ENCODE data around the gene LAMA5. TPM values are rescaled to one million over a fixed set of nuclear protein-coding genes. Genes with fewer than 3 reads are reported as not detected.

Gene LAMA5
- total and polyA plus RNA-seq, 2 experiments from 2014 or later: 201 to 298 TPM

DNA sequence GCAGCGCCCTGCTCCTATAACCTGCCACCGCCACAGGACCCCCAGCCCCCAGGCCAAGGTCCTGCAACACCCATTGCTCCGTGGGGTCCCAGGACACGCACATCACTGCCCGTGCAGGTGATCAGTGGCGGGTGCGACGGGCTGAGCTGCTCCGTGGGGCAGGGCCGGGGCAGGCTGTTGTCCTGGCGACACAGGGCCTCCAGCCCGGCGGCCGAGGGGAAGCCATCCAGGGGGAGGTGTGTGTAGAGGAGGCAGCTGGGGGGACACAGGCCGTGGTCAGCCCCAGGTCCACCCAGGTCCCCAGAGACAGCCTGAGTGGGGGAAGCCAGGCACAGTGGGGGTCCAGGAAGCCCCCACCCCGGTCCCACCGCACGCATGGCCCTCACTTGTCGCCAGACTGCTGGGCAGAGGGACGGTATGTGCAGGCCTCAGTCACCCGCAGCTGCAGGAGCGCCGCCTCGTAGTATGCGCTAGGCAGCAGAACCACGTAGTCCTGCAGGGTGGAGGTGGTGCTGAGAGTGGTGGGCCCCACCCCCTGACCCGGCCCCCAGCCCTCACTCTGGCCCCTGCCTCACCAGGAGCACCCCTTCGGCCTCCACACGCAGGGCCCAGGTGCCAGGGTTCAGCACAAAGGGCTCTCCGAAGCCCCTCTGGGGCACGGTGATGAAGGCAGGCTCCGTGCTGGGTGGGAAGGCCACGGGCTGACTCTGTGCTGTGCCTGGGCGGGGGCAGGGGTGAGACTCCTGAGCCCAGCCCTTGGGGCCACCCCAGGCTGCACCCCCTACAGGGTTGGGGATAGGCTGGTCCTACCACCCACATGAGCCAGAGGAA, 33.9 kb downstream of the LAMA5 start:
- Histone ChIP-seq H3K4me2 (no peak overlapping the region), H3K27me3 (ENCODE audit: insufficient read depth) (no peaks in the 10 kb centered on the region), H3K4me3 (no peak overlapping the region), H3K4me1 (ENCODE audit: insufficient read depth) (no peaks in the 10 kb centered on the region), H3K36me3 (ENCODE audit: insufficient read depth) (peaks cover 13% of the 10 kb centered on the region), H3K27ac (ENCODE audit: low read depth) (no peak overlapping the region), H2AFZ (no peak overlapping the region), H3K9me2 (ENCODE audit: insufficient read depth) (no peaks in the 10 kb centered on the region), H4K20me1 (replicated peaks; ENCODE audit: insufficient read depth) (no peaks in the 10 kb centered on the region), H3F3A (replicated peaks; ENCODE audit: low read depth) (peaks cover 3% of the 10 kb centered on the region; the same call in 1 of the 2 replicates), H3K79me2 (replicated peaks; ENCODE audit: insufficient read depth) (no peaks in the 10 kb centered on the region)
- TF ChIP-seq REST (IDR thresholded peaks at IDR 0.05; ENCODE audit: unreplicated experiment) (no peak), ETS1 (IDR thresholded peaks at IDR 0.05) (no peak), ZNF331 (CRISPR knock-in tag; IDR thresholded peaks at IDR 0.05; ENCODE audit: low read depth) (no peak), JUNB (IDR thresholded peaks at IDR 0.05; ENCODE audit: unreplicated experiment) (no peak), CREB1 (CRISPR knock-in tag; IDR thresholded peaks at IDR 0.05; ENCODE audit: low read depth) (no peak), EZH2 (IDR thresholded peaks at IDR 0.05; ENCODE audit: low read depth, unreplicated experiment) (no peak), STAT1 (IDR thresholded peaks at IDR 0.05; ENCODE audit: unreplicated experiment) (no peak), ZNF462 (CRISPR knock-in tag; IDR thresholded peaks at IDR 0.05) (no peak), EZH2phosphoT487 (IDR thresholded peaks at IDR 0.05; ENCODE audit: unreplicated experiment) (no peak), ZNF114 (CRISPR knock-in tag; IDR thresholded peaks at IDR 0.05) (no peak), NANOG (IDR thresholded peaks at IDR 0.05; ENCODE audit: borderline replicate concordance) (no peak), POLR2AphosphoS5 (IDR thresholded peaks at IDR 0.05; ENCODE audit: low read depth) (no peak)
- TF ChIP-seq, protein P1, sequence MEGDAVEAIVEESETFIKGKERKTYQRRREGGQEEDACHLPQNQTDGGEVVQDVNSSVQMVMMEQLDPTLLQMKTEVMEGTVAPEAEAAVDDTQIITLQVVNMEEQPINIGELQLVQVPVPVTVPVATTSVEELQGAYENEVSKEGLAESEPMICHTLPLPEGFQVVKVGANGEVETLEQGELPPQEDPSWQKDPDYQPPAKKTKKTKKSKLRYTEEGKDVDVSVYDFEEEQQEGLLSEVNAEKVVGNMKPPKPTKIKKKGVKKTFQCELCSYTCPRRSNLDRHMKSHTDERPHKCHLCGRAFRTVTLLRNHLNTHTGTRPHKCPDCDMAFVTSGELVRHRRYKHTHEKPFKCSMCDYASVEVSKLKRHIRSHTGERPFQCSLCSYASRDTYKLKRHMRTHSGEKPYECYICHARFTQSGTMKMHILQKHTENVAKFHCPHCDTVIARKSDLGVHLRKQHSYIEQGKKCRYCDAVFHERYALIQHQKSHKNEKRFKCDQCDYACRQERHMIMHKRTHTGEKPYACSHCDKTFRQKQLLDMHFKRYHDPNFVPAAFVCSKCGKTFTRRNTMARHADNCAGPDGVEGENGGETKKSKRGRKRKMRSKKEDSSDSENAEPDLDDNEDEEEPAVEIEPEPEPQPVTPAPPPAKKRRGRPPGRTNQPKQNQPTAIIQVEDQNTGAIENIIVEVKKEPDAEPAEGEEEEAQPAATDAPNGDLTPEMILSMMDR (conservative IDR thresholded peaks at IDR 0.05; ENCODE audit: low read depth in 2 of 2): no peak
- DNase-seq (ENCODE audit: low spot score) (no peak), ATAC-seq (no peak)
- H3K27ac Mint-ChIP-seq: no peak overlapping the region
- peaks cover 39% of the 10 kb centered on the region for H3K36me3 Mint-ChIP-seq (ENCODE audit: low read depth)
- H3K4me3 Mint-ChIP-seq: no peak overlapping the region
- no peaks in the 10 kb centered on the region for H3K4me1 Mint-ChIP-seq
- peaks cover 14% of the 10 kb centered on the region for H3K27me3 Mint-ChIP-seq (ENCODE audit: insufficient read depth, low read depth, poor library complexity)
- H3K9me3 Mint-ChIP-seq: no peaks in the 10 kb centered on the region

All from GM23338 (cell line).